Keratinocyte (primary cell): ENCODE measurements around the gene TPRG1L. TPM values are rescaled to one million over a fixed set of nuclear protein-coding genes. Genes with fewer than 3 reads are reported as not detected.

ENCODE experiments used
- DNase-seq: peaks from one replicate; pipeline ENCODE4 v3.0.0-alpha.2; 2011; ENCODE audit warnings: low read depth, missing footprints, low spot score
- FAIRE-seq: peaks from 2 replicates; lab custom pipeline; 2011; peaks lifted over from hg19 to GRCh38; lab: Jason Lieb, UNC
- H2AFZ ChIP-seq: 2 replicates; pipeline ENCODE4 v1.6.0; 2012; ENCODE audit warnings: low read length, control low read depth, inconsistent platforms; ENCODE audit not compliant: control insufficient read depth
- H3K27ac ChIP-seq: 2 replicates; pipeline ENCODE4 v1.5.1; 2011; ENCODE audit warnings: low read length; ENCODE audit not compliant: control insufficient read depth, insufficient read depth
- H3K27me3 ChIP-seq: 3 replicates; pipeline ENCODE4 v1.6.0; 2011; ENCODE audit warnings: low read length; ENCODE audit not compliant: control insufficient read depth, insufficient read depth; ENCODE audit errors: extremely low read depth
- H3K36me3 ChIP-seq, 2 experiments: 2 replicates in 1 of 2; 3 replicates in 1 of 2; pipeline ENCODE4 v1.5.1; 2011; ENCODE audit warnings: low read length in 2 of 2, mild to moderate bottlenecking in 1 of 2; ENCODE audit not compliant: control insufficient read depth in 2 of 2, insufficient read depth in 2 of 2; ENCODE audit errors: extremely low read depth in 1 of 2
- H3K4me1 ChIP-seq: 3 replicates; pipeline ENCODE4 v1.5.1; 2011; ENCODE audit warnings: low read length; ENCODE audit not compliant: control insufficient read depth, insufficient read depth; ENCODE audit errors: extremely low read depth
- H3K4me2 ChIP-seq: 3 replicates; pipeline ENCODE4 v1.6.0; 2011; ENCODE audit warnings: low read depth, low read length; ENCODE audit not compliant: control insufficient read depth, insufficient read depth; ENCODE audit errors: extremely low read depth
- H3K4me3 ChIP-seq, 3 experiments: fragments of 200-600 bp in 1 of 3; sonication (generic) in 1 of 3; 2 replicates in 2 of 3; 3 replicates in 1 of 3; pipeline ENCODE4 v1.5.1; 2011 to 2016; ENCODE audit warnings: low read length in 3 of 3, mild to moderate bottlenecking in 3 of 3, control low read depth in 2 of 3, inconsistent platforms in 1 of 3, low read depth in 1 of 3, mixed read lengths in 1 of 3, mixed run types in 1 of 3, moderate library complexity in 1 of 3; ENCODE audit not compliant: control insufficient read depth in 2 of 3, insufficient read depth in 2 of 3; ENCODE audit errors: extremely low read depth in 1 of 3
- H3K79me2 ChIP-seq: 2 replicates; pipeline ENCODE4 v1.6.0; 2012; ENCODE audit warnings: low read length; ENCODE audit not compliant: control insufficient read depth, insufficient read depth
- H3K9ac ChIP-seq: 3 replicates; pipeline ENCODE4 v1.6.0; 2011; ENCODE audit warnings: low read length; ENCODE audit not compliant: control insufficient read depth, insufficient read depth; ENCODE audit errors: extremely low read depth
- H3K9me1 ChIP-seq: 3 replicates; pipeline ENCODE4 v1.6.0; 2011; ENCODE audit warnings: low read length; ENCODE audit not compliant: control insufficient read depth, insufficient read depth; ENCODE audit errors: extremely low read depth
- H3K9me3 ChIP-seq: 2 replicates; pipeline ENCODE4 v1.5.1; 2012; ENCODE audit warnings: low read depth, low read length; ENCODE audit not compliant: control insufficient read depth
- H4K20me1 ChIP-seq: 3 replicates; pipeline ENCODE4 v1.6.0; 2011; ENCODE audit warnings: low read length; ENCODE audit not compliant: control insufficient read depth, insufficient read depth; ENCODE audit errors: extremely low read depth
- EZH2 ChIP-seq: IDR thresholded peaks from one replicate; pipeline ENCODE4 v1.6.1; 2012; ENCODE audit warnings: inconsistent platforms, mild to moderate bottlenecking, low read length, moderate library complexity
- dilution Hi-C: fragments of 300-500 bp; cut with MboI; formaldehyde crosslinking; loops from one replicate; pipeline ENCODE4 v1.7.0; 2020; ENCODE audit warnings: low sequenced_read_pairs; ENCODE audit not compliant: extremely low pct_ligation_motif_present
- polyA plus RNA-seq, 5 experiments: library from polyadenylated mRNA; depleted of rRNA in 3 of 5; stranded (reverse) in 3 of 5; stranded (forward) in 1 of 5; unstranded in 1 of 5; fragments of >200 nt; gene quantifications; 1 replicate in 1 of 5; 2 replicates in 3 of 5; 3 replicates in 1 of 5; pipeline versions ENCODE4 v1.2.1 to v1.2.3, GENCODE V29; 2011 to 2012; ENCODE audit warnings: missing spikeins in 2 of 5, low read depth in 1 of 5, low replicate concordance in 1 of 5
- TF ChIP-seq, protein P1 (sequence below), 3 experiments: IDR thresholded peaks in 1 of 3; conservative IDR thresholded peaks in 1 of 3; optimal IDR thresholded peaks in 1 of 3; 2 replicates in 2 of 3; 3 replicates in 1 of 3; pipeline versions ENCODE3 to v1.5.1; 2011; ENCODE audit warnings: low read length in 3 of 3, mild to moderate bottlenecking in 3 of 3, moderate library complexity in 2 of 3, control low read depth in 1 of 3, inconsistent platforms in 1 of 3; ENCODE audit not compliant: insufficient read depth in 2 of 3; ENCODE audit errors: extremely low read depth in 1 of 3

TPRG1L gene
- polyA plus RNA-seq, 1 donor (not counting 4 experiments of a cell fraction or from before 2014, with no cell fraction given) = 57.4 TPM

DNA sequence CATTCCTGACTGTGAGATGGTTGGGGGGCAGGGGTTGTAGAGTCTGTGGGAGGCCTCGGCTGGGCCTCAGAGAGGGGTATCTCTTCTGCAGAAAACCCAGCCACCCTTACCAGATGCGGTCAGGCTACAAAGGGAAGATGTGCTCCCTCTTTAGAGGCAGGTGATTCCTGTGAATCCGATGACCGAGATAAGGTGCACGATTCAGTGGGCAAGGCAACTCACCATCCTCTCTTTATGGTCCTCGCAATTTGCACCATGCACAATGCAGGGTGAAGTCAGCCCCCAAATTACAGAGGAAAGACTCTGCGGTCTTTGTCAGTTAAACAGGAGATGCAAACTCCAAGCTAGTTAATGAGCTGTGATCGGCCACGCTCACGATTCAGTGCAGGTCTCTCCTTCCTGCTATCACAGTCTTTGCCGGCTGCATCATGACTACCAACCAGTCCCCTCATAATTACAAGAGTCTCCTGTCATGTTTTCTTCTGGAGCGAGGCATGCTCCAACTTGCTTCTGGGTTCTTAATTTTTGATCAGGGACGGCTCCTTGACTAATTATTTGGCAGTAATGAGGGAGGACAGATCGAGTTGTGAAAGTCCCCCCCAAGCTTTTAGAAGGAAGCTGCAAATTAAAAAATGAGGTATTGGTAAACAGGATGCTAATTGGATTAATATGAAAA, 40.0 kb downstream of the TPRG1L start:
- Histone ChIP-seq H4K20me1 (no peaks in the 10 kb centered on the region), H3K27ac (no peak overlapping the region), H3K9ac (no peak overlapping the region), H3K79me2 (no peaks in the 10 kb centered on the region), H3K4me1 (peaks cover 12% of the 10 kb centered on the region), H3K4me2 (peak overlapping the region; percentile 17), H3K36me3 (no peaks in the 10 kb centered on the region), H2AFZ (no peak overlapping the region), H3K9me3 (no peaks in the 10 kb centered on the region), H3K9me1 (no peaks in the 10 kb centered on the region), H3K27me3 (peaks cover 5% of the 10 kb centered on the region), H3K4me3 (no peak overlapping the region)
- FAIRE-seq = no peak
- no peak for DNase-seq
- TF ChIP-seq, protein P1, sequence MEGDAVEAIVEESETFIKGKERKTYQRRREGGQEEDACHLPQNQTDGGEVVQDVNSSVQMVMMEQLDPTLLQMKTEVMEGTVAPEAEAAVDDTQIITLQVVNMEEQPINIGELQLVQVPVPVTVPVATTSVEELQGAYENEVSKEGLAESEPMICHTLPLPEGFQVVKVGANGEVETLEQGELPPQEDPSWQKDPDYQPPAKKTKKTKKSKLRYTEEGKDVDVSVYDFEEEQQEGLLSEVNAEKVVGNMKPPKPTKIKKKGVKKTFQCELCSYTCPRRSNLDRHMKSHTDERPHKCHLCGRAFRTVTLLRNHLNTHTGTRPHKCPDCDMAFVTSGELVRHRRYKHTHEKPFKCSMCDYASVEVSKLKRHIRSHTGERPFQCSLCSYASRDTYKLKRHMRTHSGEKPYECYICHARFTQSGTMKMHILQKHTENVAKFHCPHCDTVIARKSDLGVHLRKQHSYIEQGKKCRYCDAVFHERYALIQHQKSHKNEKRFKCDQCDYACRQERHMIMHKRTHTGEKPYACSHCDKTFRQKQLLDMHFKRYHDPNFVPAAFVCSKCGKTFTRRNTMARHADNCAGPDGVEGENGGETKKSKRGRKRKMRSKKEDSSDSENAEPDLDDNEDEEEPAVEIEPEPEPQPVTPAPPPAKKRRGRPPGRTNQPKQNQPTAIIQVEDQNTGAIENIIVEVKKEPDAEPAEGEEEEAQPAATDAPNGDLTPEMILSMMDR (optimal IDR thresholded peaks at IDR 0.05 in 1 of 3, IDR thresholded peaks at IDR 0.05 in 1 of 3, conservative IDR thresholded peaks at IDR 0.05 in 1 of 3; ENCODE audit: extremely low read depth in 1 of 3, insufficient read depth in 2 of 3, low read length in 3 of 3) = no peak
- no peak for TF ChIP-seq EZH2
- dilution Hi-C loops = no loop called here

DNA sequence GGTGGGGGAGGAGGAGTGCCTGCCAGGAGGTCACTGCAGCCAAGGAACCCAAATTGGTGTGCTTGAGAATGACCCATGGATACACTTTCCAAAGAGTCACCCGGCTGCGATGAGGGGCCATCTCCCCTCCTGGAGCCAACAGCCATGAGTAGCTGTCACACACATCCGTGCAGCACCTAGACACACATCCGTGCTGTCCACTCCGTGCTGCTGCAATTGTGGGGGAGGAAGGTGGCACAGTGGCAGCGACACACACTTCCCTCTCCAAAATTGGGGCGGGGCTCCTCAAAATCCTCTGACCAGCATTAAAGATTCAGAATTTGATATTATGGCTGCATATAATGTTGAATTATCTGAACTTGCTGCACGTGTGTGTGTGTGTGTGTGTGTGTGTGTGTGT, 43.3 kb downstream of the TPRG1L start:
- Histone ChIP-seq H4K20me1 (no peaks in the 10 kb centered on the region), H3K9me3 (no peaks in the 10 kb centered on the region), H3K79me2 (no peaks in the 10 kb centered on the region), H2AFZ (no peak overlapping the region), H3K9me1 (no peaks in the 10 kb centered on the region), H3K27ac (no peak overlapping the region), H3K4me2 (no peak overlapping the region), H3K9ac (no peak overlapping the region), H3K4me1 (peaks cover 15% of the 10 kb centered on the region), H3K4me3 (no peak overlapping the region), H3K27me3 (peaks cover 13% of the 10 kb centered on the region), H3K36me3 (no peaks in the 10 kb centered on the region)
- no peak for DNase-seq
- TF ChIP-seq EZH2 = no peak
- TF ChIP-seq, protein P1 (optimal IDR thresholded peaks at IDR 0.05 in 1 of 3, IDR thresholded peaks at IDR 0.05 in 1 of 3, conservative IDR thresholded peaks at IDR 0.05 in 1 of 3; ENCODE audit: extremely low read depth in 1 of 3, insufficient read depth in 2 of 3, low read length in 3 of 3) = no peak
- no peak for FAIRE-seq
- dilution Hi-C loops = no loop called here
